Gastroesophageal sphincter (tissue), 4 donors: ENCODE results near the gene SSH2. TPM values are rescaled to one million over a fixed set of nuclear protein-coding genes. Genes with fewer than 3 reads are reported as not detected.

Experiments used
- ATAC-seq: fragments of 150-250 bp; one replicate; pipeline ENCODE4 v1.9.1; 2016; ENCODE audit warnings: mild to moderate bottlenecking, moderate library complexity
- H3K27ac ChIP-seq, 4 donors: fragments of 200-600 bp; sonication (generic) in 3 of 4; 1 replicate in 3 of 4; 2 replicates in 1 of 4; pipeline ENCODE4 v1.5.1; 2016 to 2019
- H3K27me3 ChIP-seq: fragments of 200-600 bp; sonication (generic); one replicate; pipeline ENCODE4 v1.5.1; 2019
- H3K36me3 ChIP-seq, 2 donors: fragments of 200-600 bp; sonication (generic); one replicate each; pipeline ENCODE4 v1.5.1; 2019; ENCODE audit warnings: control low read depth in 1 of 2
- H3K4me1 ChIP-seq, 3 donors: fragments of 200-600 bp; sonication (generic); 1 replicate in 2 of 3; 2 replicates in 1 of 3; pipeline ENCODE4 v1.5.1; 2016 to 2019; ENCODE audit warnings: control low read depth in 2 of 3
- H3K4me3 ChIP-seq, 2 donors: fragments of 200-600 bp; sonication (generic); one replicate each; pipeline ENCODE4 v1.5.1; 2019; ENCODE audit warnings: mild to moderate bottlenecking in 1 of 2, moderate library complexity in 1 of 2
- H3K9me3 ChIP-seq, 3 donors: fragments of 200-600 bp; sonication (generic); one replicate each; pipeline ENCODE4 v1.5.1; 2017 to 2019; ENCODE audit warnings: control low read depth in 2 of 3
- EP300 ChIP-seq: sonication (generic); formaldehyde crosslinking; IDR thresholded peaks from one replicate; pipeline ENCODE4 v1.6.1; 2017; ENCODE audit warnings: antibody characterized with exemption, mild to moderate bottlenecking
- POLR2A ChIP-seq, 2 donors: fragments of 450-650 bp; IDR thresholded peaks; one replicate each; pipeline ENCODE4 v1.6.1; 2017; ENCODE audit warnings: antibody characterized with exemption in 2 of 2, mild to moderate bottlenecking in 2 of 2, moderate library complexity in 1 of 2
- POLR2AphosphoS5 ChIP-seq: sonication (generic); formaldehyde crosslinking; IDR thresholded peaks from one replicate; pipeline ENCODE4 v1.6.1; 2017; ENCODE audit warnings: antibody characterized with exemption
- WGBS, 2 donors: methylation state at CpG; one replicate each; pipeline ENCODE4 v1.1.5; 2018; ENCODE audit warnings: low coverage in 1 of 2; 5-methylcytosine and 5-hydroxymethylcytosine counted together
- total RNA-seq, 4 donors: library from RNA; depleted of rRNA; stranded (reverse); fragments of >200 nt; gene quantifications; one replicate each; pipeline ENCODE4 v1.1.0, GENCODE V29; 2016
- TF ChIP-seq, protein P1 (sequence below), 4 experiments: fragments of 200-600 bp in 2 of 4; fragments of 450-650 bp in 2 of 4; sonication (generic) in 1 of 4; IDR thresholded peaks; one replicate each; pipeline ENCODE4 v1.5.1; 2017 to 2019; ENCODE audit warnings: antibody characterized with exemption in 4 of 4, mild to moderate bottlenecking in 2 of 4, moderate library complexity in 2 of 4

Gene SSH2
- total RNA-seq, 4 donors from 2014 or later: 16.0 to 39.7 (median 24.9) TPM

DNA sequence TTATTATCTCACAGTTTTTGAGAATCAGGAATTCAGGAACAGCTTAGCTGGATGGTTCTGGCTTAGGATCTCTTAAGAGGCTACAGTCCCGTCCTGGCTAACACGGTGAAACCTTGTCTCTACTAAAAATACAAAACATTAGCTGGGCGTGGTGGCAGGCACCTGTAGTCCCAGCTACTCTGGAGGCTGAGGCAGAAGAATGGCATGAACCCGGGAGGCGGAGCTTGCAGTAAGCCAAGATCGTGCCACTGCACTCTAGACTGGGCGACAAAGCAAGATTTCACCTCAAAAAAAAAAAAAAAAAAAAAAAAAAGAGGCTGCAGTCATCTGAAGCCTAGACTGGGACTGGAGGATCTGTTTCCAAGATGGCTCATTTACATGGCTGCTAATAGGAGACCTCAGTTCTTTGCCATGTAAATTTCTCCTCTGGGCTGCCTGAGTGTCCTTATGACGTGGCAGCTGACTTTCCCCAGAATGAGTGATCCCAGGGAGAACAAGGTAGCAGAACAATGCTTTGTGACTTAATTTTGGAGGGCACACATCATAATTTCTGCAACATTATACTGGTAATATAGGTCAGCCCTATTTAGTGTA, 211.5 kb downstream of the SSH2 start:
- Histone ChIP-seq H3K9me3 (no peaks in the 10 kb centered on the region), H3K4me1 (peaks cover 0 to 39% (median 7%) of the 10 kb centered on the region in 3 donors), H3K4me3 (no peak overlapping the region), H3K27ac (no peak overlapping the region), H3K36me3 (no peaks in the 10 kb centered on the region), H3K27me3 (no peaks in the 10 kb centered on the region)
- ATAC-seq: no peak
- no peak for TF ChIP-seq POLR2A (IDR thresholded peaks at IDR 0.05)
- WGBS, 2 donors: 95% methylated on average over 5 of the region's 8 CpGs; no CpG with 5 or more reads in 1 of the 2 donors

DNA sequence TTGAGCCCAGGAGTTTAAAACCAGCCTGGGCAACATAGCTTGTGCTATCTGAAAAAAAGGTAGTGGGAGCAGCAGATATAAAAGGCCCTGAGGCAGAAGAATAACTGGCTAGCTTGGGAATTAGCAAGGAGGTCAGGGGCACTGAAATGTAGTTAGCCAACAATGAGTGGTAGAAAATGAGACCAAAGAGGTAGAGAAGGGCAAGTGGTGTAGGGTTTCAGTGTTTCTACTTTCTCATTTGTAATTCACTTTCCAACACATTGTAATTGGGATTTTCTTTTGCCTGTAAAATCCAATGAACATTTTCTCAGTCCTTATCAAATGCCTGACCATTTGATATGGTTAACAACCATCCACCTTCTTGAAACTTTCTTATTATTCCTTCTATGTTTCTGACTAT, 212.2 kb downstream of the SSH2 start:
- no peak overlapping the region for H3K27ac ChIP-seq
- H3K27me3 ChIP-seq: no peaks in the 10 kb centered on the region
- no peak for ATAC-seq
- H3K4me1 ChIP-seq: peaks cover 0 to 39% (median 1%) of the 10 kb centered on the region in 3 donors
- TF ChIP-seq POLR2A (IDR thresholded peaks at IDR 0.05) (no peak), POLR2AphosphoS5 (no peak), EP300 (no peak)
- TF ChIP-seq, protein P1, sequence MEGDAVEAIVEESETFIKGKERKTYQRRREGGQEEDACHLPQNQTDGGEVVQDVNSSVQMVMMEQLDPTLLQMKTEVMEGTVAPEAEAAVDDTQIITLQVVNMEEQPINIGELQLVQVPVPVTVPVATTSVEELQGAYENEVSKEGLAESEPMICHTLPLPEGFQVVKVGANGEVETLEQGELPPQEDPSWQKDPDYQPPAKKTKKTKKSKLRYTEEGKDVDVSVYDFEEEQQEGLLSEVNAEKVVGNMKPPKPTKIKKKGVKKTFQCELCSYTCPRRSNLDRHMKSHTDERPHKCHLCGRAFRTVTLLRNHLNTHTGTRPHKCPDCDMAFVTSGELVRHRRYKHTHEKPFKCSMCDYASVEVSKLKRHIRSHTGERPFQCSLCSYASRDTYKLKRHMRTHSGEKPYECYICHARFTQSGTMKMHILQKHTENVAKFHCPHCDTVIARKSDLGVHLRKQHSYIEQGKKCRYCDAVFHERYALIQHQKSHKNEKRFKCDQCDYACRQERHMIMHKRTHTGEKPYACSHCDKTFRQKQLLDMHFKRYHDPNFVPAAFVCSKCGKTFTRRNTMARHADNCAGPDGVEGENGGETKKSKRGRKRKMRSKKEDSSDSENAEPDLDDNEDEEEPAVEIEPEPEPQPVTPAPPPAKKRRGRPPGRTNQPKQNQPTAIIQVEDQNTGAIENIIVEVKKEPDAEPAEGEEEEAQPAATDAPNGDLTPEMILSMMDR (IDR thresholded peaks at IDR 0.05): no peak
- H3K36me3 ChIP-seq: no peaks in the 10 kb centered on the region
- H3K9me3 ChIP-seq: no peaks in the 10 kb centered on the region
- no peak overlapping the region for H3K4me3 ChIP-seq

DNA sequence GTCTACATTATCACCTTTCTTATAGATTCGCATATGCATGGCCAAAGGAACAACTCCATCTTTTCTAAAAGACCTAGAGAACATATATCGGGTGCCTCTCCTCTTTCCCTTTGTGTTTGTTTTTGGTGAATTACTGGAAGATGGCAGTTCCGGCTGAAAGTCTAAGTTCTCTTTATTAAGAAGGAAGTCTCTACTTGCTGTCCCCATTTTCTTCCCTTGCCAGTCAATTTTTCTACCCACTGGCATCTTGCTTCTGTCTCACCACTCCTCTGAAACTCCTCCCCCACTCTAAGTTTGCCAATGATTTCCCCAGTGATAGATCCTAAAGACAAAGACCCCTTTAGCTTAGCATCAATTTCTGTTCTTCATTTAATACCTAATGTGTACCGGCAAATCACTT, 213.5 kb downstream of the SSH2 start:
- no peaks in the 10 kb centered on the region for H3K9me3 ChIP-seq

DNA sequence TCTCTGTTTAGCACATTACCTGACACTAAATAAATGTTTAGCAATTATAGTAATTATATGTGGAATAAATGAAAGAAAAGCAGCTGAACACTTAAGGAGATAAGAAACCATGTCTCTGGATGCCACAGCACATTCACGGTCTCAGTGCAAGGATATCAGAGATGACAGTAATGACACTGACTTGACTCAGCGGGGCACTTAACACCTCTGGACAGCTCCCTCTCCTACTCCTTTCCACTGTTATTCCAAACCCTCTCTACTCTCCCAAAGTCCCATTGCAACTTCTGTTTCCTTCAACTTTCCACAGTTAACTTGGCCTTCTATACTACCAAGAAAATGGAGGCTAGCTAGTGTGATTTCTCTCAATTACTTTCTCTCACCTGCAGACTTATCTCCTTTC, 214.3 kb downstream of the SSH2 start:
- no peaks in the 10 kb centered on the region for H3K9me3 ChIP-seq
- H3K4me3 ChIP-seq: no peak overlapping the region
- WGBS, 2 donors: 93 to 100% methylated on average over 2 of the region's 2 CpGs
- peaks cover 4 to 44% (median 4%) of the 10 kb centered on the region in 3 donors for H3K4me1 ChIP-seq
- no peak overlapping the region for H3K27ac ChIP-seq
- TF ChIP-seq POLR2A (IDR thresholded peaks at IDR 0.05): no peak
- H3K27me3 ChIP-seq: no peaks in the 10 kb centered on the region
- no peak for ATAC-seq
- H3K36me3 ChIP-seq: no peaks in the 10 kb centered on the region

More for the DNA sequence above, 213.5 kb downstream of the SSH2 start:
- TF ChIP-seq, protein P1 (IDR thresholded peaks at IDR 0.05): no peak
- TF ChIP-seq POLR2AphosphoS5: no peak
- no peak for TF ChIP-seq EP300
- no peak for TF ChIP-seq POLR2A (IDR thresholded peaks at IDR 0.05)
- no peak overlapping the region for H3K27ac ChIP-seq
- no peaks in the 10 kb centered on the region for H3K27me3 ChIP-seq
- no peak for ATAC-seq
- no peak overlapping the region for H3K4me3 ChIP-seq
- H3K36me3 ChIP-seq: no peaks in the 10 kb centered on the region
- H3K4me1 ChIP-seq: peaks cover 0 to 41% (median under 1%) of the 10 kb centered on the region in 3 donors
- WGBS, 2 donors: 86 to 95% methylated on average over 1 to 4 of the region's 4 CpGs

DNA sequence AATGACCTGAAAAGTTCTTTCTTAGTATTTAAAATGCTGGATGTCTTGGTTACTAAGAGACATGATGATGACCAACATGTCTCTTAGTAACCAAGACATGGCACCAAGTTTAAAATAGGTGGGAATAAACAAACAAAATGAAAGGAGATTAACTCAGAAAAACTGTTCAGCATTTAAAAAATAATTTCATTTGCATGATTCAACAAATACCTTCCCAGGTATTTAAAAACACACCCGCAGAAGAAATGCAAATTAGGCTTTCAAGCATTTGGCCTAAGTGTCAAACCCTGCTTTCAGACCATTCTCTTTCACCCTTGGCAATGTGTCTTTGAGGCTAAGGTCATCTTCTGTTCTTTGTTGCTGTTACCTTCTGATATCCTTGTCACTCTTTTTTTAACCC, 215.9 kb downstream of the SSH2 start:
- Histone ChIP-seq H3K4me1 (peaks cover 8 to 57% (median 11%) of the 10 kb centered on the region in 3 donors), H3K36me3 (no peaks in the 10 kb centered on the region), H3K27ac (no peak overlapping the region), H3K9me3 (no peaks in the 10 kb centered on the region), H3K4me3 (no peak overlapping the region), H3K27me3 (no peaks in the 10 kb centered on the region)
- ATAC-seq: no peak
- 80 to 100% methylated on average over 1 of the region's 1 CpG for WGBS, 2 donors
- TF ChIP-seq EP300 (no peak), POLR2AphosphoS5 (no peak), POLR2A (IDR thresholded peaks at IDR 0.05) (no peak)
- TF ChIP-seq, protein P1 (IDR thresholded peaks at IDR 0.05): no peak

DNA sequence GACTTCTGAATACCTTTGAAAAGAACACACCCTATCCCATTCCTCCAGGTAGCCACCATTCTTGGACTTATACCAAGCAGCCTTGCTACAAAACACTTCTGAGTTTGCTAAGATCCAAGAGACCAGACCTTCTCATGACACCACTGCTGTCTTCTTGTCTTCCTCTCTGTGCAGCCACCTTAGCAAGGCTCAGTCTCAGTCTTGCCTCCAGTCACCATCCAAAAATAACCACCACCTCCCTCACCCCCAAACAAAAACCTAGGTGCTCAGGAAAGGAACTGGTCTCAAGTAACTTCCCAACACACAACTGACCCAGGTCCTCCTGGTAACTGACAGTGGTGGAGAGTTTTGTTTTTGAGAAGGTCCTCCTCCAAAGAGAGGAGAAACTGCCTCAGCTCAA, 216.4 kb downstream of the SSH2 start:
- Histone ChIP-seq H3K4me3 (no peak overlapping the region), H3K27ac (no peak overlapping the region), H3K9me3 (no peaks in the 10 kb centered on the region), H3K4me1 (peaks cover 8 to 62% (median 11%) of the 10 kb centered on the region in 3 donors), H3K27me3 (no peaks in the 10 kb centered on the region), H3K36me3 (no peaks in the 10 kb centered on the region)
- ATAC-seq: no peak
- TF ChIP-seq POLR2A (IDR thresholded peaks at IDR 0.05) (no peak), EP300 (no peak), POLR2AphosphoS5 (no peak)
- TF ChIP-seq, protein P1 (IDR thresholded peaks at IDR 0.05): no peak
